ENCODE data around the gene TBCD. TPM values are rescaled to one million over a fixed set of nuclear protein-coding genes. Genes with fewer than 3 reads are reported as not detected.

Gene TBCD
- total RNA-seq, 1 experiment from 2014 or later: 173 TPM

DNA sequence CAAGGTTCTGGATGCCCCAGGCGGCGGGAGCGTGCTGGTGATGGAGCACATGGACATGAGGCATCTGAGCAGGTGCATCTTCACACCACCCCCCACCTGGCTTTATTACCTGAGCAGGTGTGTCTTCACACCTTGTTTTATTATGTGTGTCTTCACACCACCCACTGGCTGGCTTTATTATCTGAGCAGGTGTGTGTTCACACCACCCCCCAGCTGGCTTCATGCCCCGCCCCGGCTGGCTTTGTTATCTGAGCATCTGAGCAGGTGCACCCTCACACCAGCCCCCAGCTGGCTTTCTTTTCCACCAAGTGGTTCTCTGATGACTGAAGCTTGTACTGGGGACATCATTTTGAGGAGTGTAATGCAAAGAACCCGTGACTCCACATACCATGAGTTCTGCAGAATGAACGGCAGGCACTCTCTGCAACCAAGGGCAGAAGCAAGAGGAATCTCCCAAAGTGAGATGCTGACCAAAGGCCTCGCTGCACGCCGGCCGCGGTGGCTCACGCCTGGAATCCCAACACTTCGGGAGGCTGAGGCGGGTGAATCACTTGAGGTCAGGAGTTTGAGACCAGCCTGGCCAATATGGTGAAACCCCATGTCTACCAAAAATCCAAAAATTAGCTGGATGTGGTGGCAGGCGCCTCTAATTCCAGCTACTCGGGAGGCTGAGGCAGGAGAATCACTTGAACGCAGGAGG, 32.7 kb upstream of the TBCD start:
- no peak for ATAC-seq
- ChIA-PET POLR2A (no interaction called here), CTCF (no interaction called here)
- H3K4me3 Mint-ChIP-seq: no peak overlapping the region
- no peaks in the 10 kb centered on the region for H3K9me3 Mint-ChIP-seq
- H3K27me3 Mint-ChIP-seq (ENCODE audit: low read depth): peaks cover 22% of the 10 kb centered on the region
- TF ChIP-seq CREM (CRISPR knock-in tag; IDR thresholded peaks at IDR 0.05): no peak
- TF ChIP-seq ETV6 (CRISPR knock-in tag; IDR thresholded peaks at IDR 0.05): no peak
- TF ChIP-seq, protein P1, sequence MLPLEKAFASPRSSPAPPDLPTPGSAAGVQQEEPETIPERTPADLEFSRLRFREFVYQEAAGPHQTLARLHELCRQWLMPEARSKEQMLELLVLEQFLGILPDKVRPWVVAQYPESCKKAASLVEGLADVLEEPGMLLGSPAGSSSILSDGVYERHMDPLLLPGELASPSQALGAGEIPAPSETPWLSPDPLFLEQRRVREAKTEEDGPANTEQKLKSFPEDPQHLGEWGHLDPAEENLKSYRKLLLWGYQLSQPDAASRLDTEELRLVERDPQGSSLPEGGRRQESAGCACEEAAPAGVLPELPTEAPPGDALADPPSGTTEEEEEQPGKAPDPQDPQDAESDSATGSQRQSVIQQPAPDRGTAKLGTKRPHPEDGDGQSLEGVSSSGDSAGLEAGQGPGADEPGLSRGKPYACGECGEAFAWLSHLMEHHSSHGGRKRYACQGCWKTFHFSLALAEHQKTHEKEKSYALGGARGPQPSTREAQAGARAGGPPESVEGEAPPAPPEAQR (CRISPR knock-in tag; IDR thresholded peaks at IDR 0.05): no peak
- no peak for TF ChIP-seq ZBTB21 (CRISPR knock-in tag; IDR thresholded peaks at IDR 0.05; ENCODE audit: borderline replicate concordance)
- TF ChIP-seq MXD4 (CRISPR knock-in tag; IDR thresholded peaks at IDR 0.05; ENCODE audit: borderline replicate concordance): no peak
- TF ChIP-seq PRRX2 (CRISPR knock-in tag; IDR thresholded peaks at IDR 0.05): no peak
- TF ChIP-seq NR1H2 (CRISPR knock-in tag; IDR thresholded peaks at IDR 0.05): no peak
- no peak for TF ChIP-seq ATF2 (CRISPR knock-in tag; IDR thresholded peaks at IDR 0.05; ENCODE audit: borderline replicate concordance, low read depth)
- TF ChIP-seq ZNF263 (CRISPR knock-in tag; IDR thresholded peaks at IDR 0.05; ENCODE audit: low read depth): no peak
- TF ChIP-seq ESRRA (CRISPR knock-in tag; IDR thresholded peaks at IDR 0.05; ENCODE audit: borderline replicate concordance): no peak
- no peak overlapping the region for H3K27ac Mint-ChIP-seq
- no peak for DNase-seq (ENCODE audit: low spot score)
- peaks cover 13% of the 10 kb centered on the region for H3K4me1 Mint-ChIP-seq
- H3K36me3 Mint-ChIP-seq: peaks cover 23% of the 10 kb centered on the region

DNA sequence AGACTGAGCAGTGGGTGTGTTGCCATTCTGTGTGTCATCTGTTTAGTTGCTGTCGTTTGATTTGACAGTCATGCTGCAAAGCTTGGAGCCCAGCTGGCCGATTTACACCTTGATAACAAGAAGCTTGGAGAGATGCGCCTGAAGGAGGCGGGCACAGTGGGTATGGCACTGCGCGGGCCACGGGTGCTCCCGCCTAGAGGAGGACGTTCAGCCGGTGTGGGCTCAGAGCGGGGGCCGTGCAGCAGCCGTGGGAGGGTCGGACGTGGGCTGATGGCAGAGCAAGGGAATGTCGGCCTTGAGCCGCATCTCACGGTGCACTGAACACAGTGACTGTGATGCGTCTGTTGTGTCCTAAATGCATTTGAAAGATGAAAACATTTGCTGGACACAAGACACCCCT, 31.7 kb upstream of the TBCD start:
- Mint-ChIP-seq H3K4me3 (no peak overlapping the region), H3K27me3 (ENCODE audit: low read depth) (peaks cover 16% of the 10 kb centered on the region), H3K4me1 (peaks cover 13% of the 10 kb centered on the region), H3K27ac (no peak overlapping the region), H3K9me3 (no peaks in the 10 kb centered on the region), H3K36me3 (peaks cover 23% of the 10 kb centered on the region)
- CTCF ChIA-PET: interaction anchor here (0.6 kb wide), 1 partner anchor 8 kb away, joined by 3 read pairs; no protein-coding TSS in a partner anchor
- POLR2A ChIA-PET: no interaction called here
- no peak for ATAC-seq
- DNase-seq (ENCODE audit: low spot score): no peak
- TF ChIP-seq ZBTB21 (CRISPR knock-in tag; IDR thresholded peaks at IDR 0.05; ENCODE audit: borderline replicate concordance): no peak
- TF ChIP-seq IRF2 (CRISPR knock-in tag; IDR thresholded peaks at IDR 0.05; ENCODE audit: borderline replicate concordance, low read depth): no peak
- TF ChIP-seq NFYB (CRISPR knock-in tag; conservative IDR thresholded peaks at IDR 0.05; ENCODE audit: low read depth): no peak
- TF ChIP-seq, protein P2, sequence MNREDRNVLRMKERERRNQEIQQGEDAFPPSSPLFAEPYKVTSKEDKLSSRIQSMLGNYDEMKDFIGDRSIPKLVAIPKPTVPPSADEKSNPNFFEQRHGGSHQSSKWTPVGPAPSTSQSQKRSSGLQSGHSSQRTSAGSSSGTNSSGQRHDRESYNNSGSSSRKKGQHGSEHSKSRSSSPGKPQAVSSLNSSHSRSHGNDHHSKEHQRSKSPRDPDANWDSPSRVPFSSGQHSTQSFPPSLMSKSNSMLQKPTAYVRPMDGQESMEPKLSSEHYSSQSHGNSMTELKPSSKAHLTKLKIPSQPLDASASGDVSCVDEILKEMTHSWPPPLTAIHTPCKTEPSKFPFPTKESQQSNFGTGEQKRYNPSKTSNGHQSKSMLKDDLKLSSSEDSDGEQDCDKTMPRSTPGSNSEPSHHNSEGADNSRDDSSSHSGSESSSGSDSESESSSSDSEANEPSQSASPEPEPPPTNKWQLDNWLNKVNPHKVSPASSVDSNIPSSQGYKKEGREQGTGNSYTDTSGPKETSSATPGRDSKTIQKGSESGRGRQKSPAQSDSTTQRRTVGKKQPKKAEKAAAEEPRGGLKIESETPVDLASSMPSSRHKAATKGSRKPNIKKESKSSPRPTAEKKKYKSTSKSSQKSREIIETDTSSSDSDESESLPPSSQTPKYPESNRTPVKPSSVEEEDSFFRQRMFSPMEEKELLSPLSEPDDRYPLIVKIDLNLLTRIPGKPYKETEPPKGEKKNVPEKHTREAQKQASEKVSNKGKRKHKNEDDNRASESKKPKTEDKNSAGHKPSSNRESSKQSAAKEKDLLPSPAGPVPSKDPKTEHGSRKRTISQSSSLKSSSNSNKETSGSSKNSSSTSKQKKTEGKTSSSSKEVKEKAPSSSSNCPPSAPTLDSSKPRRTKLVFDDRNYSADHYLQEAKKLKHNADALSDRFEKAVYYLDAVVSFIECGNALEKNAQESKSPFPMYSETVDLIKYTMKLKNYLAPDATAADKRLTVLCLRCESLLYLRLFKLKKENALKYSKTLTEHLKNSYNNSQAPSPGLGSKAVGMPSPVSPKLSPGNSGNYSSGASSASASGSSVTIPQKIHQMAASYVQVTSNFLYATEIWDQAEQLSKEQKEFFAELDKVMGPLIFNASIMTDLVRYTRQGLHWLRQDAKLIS (CRISPR knock-in tag; IDR thresholded peaks at IDR 0.05; ENCODE audit: borderline replicate concordance): no peak
- TF ChIP-seq PRRX2 (CRISPR knock-in tag; IDR thresholded peaks at IDR 0.05): no peak
- TF ChIP-seq JUN (CRISPR knock-in tag; IDR thresholded peaks at IDR 0.05): no peak
- TF ChIP-seq, protein P3, sequence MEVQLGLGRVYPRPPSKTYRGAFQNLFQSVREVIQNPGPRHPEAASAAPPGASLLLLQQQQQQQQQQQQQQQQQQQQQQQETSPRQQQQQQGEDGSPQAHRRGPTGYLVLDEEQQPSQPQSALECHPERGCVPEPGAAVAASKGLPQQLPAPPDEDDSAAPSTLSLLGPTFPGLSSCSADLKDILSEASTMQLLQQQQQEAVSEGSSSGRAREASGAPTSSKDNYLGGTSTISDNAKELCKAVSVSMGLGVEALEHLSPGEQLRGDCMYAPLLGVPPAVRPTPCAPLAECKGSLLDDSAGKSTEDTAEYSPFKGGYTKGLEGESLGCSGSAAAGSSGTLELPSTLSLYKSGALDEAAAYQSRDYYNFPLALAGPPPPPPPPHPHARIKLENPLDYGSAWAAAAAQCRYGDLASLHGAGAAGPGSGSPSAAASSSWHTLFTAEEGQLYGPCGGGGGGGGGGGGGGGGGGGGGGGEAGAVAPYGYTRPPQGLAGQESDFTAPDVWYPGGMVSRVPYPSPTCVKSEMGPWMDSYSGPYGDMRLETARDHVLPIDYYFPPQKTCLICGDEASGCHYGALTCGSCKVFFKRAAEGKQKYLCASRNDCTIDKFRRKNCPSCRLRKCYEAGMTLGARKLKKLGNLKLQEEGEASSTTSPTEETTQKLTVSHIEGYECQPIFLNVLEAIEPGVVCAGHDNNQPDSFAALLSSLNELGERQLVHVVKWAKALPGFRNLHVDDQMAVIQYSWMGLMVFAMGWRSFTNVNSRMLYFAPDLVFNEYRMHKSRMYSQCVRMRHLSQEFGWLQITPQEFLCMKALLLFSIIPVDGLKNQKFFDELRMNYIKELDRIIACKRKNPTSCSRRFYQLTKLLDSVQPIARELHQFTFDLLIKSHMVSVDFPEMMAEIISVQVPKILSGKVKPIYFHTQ (CRISPR knock-in tag; IDR thresholded peaks at IDR 0.05): no peak
